Kidney capillary endothelial cell (primary cell): ENCODE results near the gene DLGAP3.

Experiments used
- DNase-seq: peaks from one replicate; pipeline ENCODE4 v3.0.0-alpha.2; 2018; ENCODE audit warnings: low spot score

The DLGAP3 gene

GRCh38 chr1:34866762-34867109 is 62.7 kb downstream of the DLGAP3 start:
- DNase-seq: no peak

GRCh38 chr1:34865981-34866761 is 63.3 kb downstream of the DLGAP3 start:
- DNase-seq: peak; percentile 62

GRCh38 chr1:34865573-34865972 is 63.9 kb downstream of the DLGAP3 start:
- DNase-seq: no peak

GRCh38 chr1:34864759-34865158 is 64.7 kb downstream of the DLGAP3 start:
- no peak for DNase-seq

GRCh38 chr1:34863501-34863900 is 65.9 kb downstream of the DLGAP3 start:
- no peak for DNase-seq

- peak; percentile 93 for DNase-seq
These were observed 69.8 kb downstream of the DLGAP3 start, which contains the start of gene SMIM12 for GRCh38 chr1:34859446-34860200. Gene SMIM12, minus strand, starts transcription at chr1:34859749. Its CDS starts 3,772 bp downstream, at chr1:34855977.

GRCh38 chr1:34858901-34859445 is 70.5 kb downstream of the DLGAP3 start:
- DNase-seq: peak; percentile 70

GRCh38 chr1:34856697-34857096 is 72.8 kb downstream of the DLGAP3 start:
- no peak for DNase-seq

GRCh38 chr1:34852677-34853217 is 76.7 kb downstream of the DLGAP3 start:
- peak; percentile 97 for DNase-seq

GRCh38 chr1:34851431-34852105 is 77.9 kb downstream of the DLGAP3 start:
- no peak for DNase-seq

- DNase-seq: no peak
These were observed 79.1 kb downstream of the DLGAP3 start for GRCh38 chr1:34850382-34850781.

- no peak for DNase-seq
These were observed 82.4 kb downstream of the DLGAP3 start for GRCh38 chr1:34847094-34847493.

- DNase-seq: no peak
These were observed 83.2 kb downstream of the DLGAP3 start for GRCh38 chr1:34846265-34846664.

GRCh38 chr1:34845131-34845901 is 84.1 kb downstream of the DLGAP3 start:
- DNase-seq: no peak

- peak; percentile 70 for DNase-seq
These were observed 85.2 kb downstream of the DLGAP3 start for GRCh38 chr1:34844252-34844634.

- no peak for DNase-seq
These were observed 85.8 kb downstream of the DLGAP3 start for GRCh38 chr1:34843392-34844251.

- DNase-seq: peak; percentile 92
These were observed 86.5 kb downstream of the DLGAP3 start for GRCh38 chr1:34842952-34843371.

- no peak for DNase-seq
These were observed 87.4 kb downstream of the DLGAP3 start for GRCh38 chr1:34842073-34842472.

- no peak for DNase-seq
These were observed 89.0 kb downstream of the DLGAP3 start for GRCh38 chr1:34840426-34840825.

- DNase-seq: no peak
These were observed 89.7 kb downstream of the DLGAP3 start for GRCh38 chr1:34839526-34840305.
